GM12873 (cell line): ENCODE measurements around the gene TNFAIP2.

Experiments
- TF ChIP-seq, protein P1 (sequence below): IDR thresholded peaks from 2 replicates; pipeline ENCODE4 v1.5.1; 2012; ENCODE audit warnings: low read depth, mild to moderate bottlenecking, moderate library complexity, low read length, control low read depth; ENCODE audit not compliant: insufficient read depth; ENCODE audit errors: missing control alignments

TNFAIP2 gene

GRCh38 chr14:103090481-103091020, 32.7 kb upstream of the TNFAIP2 start:
- TF ChIP-seq, protein P1, sequence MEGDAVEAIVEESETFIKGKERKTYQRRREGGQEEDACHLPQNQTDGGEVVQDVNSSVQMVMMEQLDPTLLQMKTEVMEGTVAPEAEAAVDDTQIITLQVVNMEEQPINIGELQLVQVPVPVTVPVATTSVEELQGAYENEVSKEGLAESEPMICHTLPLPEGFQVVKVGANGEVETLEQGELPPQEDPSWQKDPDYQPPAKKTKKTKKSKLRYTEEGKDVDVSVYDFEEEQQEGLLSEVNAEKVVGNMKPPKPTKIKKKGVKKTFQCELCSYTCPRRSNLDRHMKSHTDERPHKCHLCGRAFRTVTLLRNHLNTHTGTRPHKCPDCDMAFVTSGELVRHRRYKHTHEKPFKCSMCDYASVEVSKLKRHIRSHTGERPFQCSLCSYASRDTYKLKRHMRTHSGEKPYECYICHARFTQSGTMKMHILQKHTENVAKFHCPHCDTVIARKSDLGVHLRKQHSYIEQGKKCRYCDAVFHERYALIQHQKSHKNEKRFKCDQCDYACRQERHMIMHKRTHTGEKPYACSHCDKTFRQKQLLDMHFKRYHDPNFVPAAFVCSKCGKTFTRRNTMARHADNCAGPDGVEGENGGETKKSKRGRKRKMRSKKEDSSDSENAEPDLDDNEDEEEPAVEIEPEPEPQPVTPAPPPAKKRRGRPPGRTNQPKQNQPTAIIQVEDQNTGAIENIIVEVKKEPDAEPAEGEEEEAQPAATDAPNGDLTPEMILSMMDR = no peak

- TF ChIP-seq, protein P1 = peak; percentile 56
Measured at GRCh38 chr14:103091041-103091882, 32.0 kb upstream of the TNFAIP2 start.

GRCh38 chr14:103091883-103092222, 31.4 kb upstream of the TNFAIP2 start:
- TF ChIP-seq, protein P1 = no peak

DNA sequence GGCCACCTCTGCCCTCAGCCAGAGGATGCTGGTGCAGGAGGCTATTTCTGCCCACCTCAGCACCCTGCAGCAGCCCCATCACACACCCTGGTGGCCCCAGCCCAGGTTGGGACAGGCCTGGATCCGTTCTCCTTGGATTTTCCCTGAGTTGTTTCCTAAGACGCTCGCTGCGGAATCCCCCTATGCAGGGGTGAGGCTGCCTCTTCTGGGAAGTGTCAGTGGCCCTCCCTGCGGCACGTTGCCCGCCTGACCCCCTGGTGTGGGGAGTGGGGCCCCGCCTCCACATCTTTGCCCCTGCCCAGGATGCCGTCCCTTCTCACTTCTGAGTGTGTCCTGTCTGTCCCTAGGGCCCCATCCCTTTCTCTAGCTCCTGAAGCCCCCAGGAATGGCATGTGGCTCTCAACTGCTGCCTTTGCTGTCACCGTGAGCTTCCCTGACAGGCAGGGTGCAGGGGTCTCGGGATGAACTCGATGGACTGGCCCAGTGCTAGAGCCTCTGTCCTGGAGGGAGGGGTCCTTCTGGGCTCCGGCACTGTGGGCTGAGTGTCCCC, 29.3 kb upstream of the TNFAIP2 start:
- TF ChIP-seq, protein P1 = no peak

GRCh38 chr14:103094406-103095209, 28.7 kb upstream of the TNFAIP2 start, which contains the start of gene EXOC3L4:
EXOC3L4 (plus strand) TSS chr14:103094725; CDS start chr14:103100220, 5,495 bp downstream.
- TF ChIP-seq, protein P1 = no peak

DNA sequence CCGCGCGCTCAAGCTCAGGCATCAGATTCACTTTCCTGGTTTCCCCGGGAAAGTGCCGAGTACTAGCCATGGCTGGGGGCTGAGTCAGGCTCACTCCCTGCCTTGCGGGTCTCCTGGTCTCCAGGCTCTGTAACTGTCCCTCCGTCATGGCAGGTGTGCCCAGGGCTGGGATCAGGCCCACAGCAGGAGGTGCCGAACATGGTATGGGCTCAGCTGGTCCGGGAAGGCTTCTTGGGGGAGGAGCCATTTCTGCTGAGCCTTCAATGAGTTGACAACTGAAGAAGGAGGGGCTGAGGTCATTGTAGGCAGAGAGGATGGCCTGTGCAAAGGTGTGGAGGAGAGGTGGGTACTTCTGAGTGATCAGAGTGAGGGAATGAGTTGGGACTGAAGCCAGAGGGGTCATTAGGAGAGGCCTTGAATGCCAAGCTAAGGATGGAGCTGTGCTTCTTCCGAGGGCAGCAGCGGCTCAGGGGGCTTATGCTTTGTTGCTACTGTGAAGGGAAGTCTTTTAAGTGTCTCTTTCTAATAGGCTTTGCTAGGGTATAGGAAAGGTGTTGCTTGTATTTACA, 28.0 kb upstream of the TNFAIP2 start:
- TF ChIP-seq, protein P1 = no peak

- TF ChIP-seq, protein P1 = no peak
Measured at GRCh38 chr14:103096387-103096786, 26.9 kb upstream of the TNFAIP2 start.
